Activated naive CD8-positive, alpha-beta T cell (primary cell): Measurements from ENCODE around the gene VWA3A.
"Not testable (repeated sequence)": the region's sequence is repeated elsewhere in the genome, so short reads cannot be mapped to it uniquely, and the experiment has no call there.

Experiments
- H3K27ac Mint-ChIP-seq: one replicate; pipeline ENCODE4 v1.8.0; 2021; ENCODE audit warnings: mixed read lengths
- H3K27me3 Mint-ChIP-seq: one replicate; pipeline ENCODE4 v1.8.0; 2021; ENCODE audit warnings: mixed read lengths
- H3K36me3 Mint-ChIP-seq: one replicate; pipeline ENCODE4 v1.8.0; 2021; ENCODE audit warnings: mixed read lengths
- H3K4me1 Mint-ChIP-seq: one replicate; pipeline ENCODE4 v1.8.0; 2021; ENCODE audit warnings: low read depth, mixed read lengths
- H3K4me3 Mint-ChIP-seq: one replicate; pipeline ENCODE4 v1.8.0; 2021; ENCODE audit warnings: mild to moderate bottlenecking, mixed read lengths
- H3K9me3 Mint-ChIP-seq: one replicate; pipeline ENCODE4 v1.8.0; 2021; ENCODE audit warnings: low read depth, mixed read lengths

Gene VWA3A

GRCh38 chr16:22092143-22092933 is at the start of gene VWA3A:
VWA3A (plus strand) TSS chr16:22092541; CDS start chr16:22092638, 97 bp downstream.
- Mint-ChIP-seq H3K36me3 (no peaks in the 10 kb centered on the region), H3K4me1 (no peaks in the 10 kb centered on the region), H3K27ac (no peak within 1 kb of the TSS), H3K27me3 (peaks cover 8% of the 10 kb centered on the region), H3K9me3 (no peaks in the 10 kb centered on the region), H3K4me3 (no peak within 1 kb of the TSS)

GRCh38 chr16:22043882-22044281 is 48.5 kb upstream of the VWA3A start:
- not testable (repeated sequence) for H3K36me3 Mint-ChIP-seq, H3K27ac Mint-ChIP-seq, H3K4me1 Mint-ChIP-seq, H3K9me3 Mint-ChIP-seq, H3K27me3 Mint-ChIP-seq, H3K4me3 Mint-ChIP-seq

- H3K4me3 Mint-ChIP-seq, H3K4me1 Mint-ChIP-seq, H3K27ac Mint-ChIP-seq, H3K27me3 Mint-ChIP-seq, H3K9me3 Mint-ChIP-seq, H3K36me3 Mint-ChIP-seq: not testable (repeated sequence)
Observed at GRCh38 chr16:22045888-22046287, 46.5 kb upstream of the VWA3A start.

GRCh38 chr16:22050963-22051362 is 41.4 kb upstream of the VWA3A start:
- Mint-ChIP-seq H3K9me3 (no peaks in the 10 kb centered on the region), H3K27ac (no peak overlapping the region), H3K36me3 (peaks cover 5% of the 10 kb centered on the region), H3K27me3 (no peaks in the 10 kb centered on the region), H3K4me3 (no peak overlapping the region), H3K4me1 (peaks cover 20% of the 10 kb centered on the region)

- peaks cover 22% of the 10 kb centered on the region for H3K4me1 Mint-ChIP-seq
- H3K36me3 Mint-ChIP-seq = peaks cover 8% of the 10 kb centered on the region
- H3K27ac Mint-ChIP-seq = no peak overlapping the region
- H3K27me3 Mint-ChIP-seq = no peaks in the 10 kb centered on the region
- H3K9me3 Mint-ChIP-seq = no peaks in the 10 kb centered on the region
- H3K4me3 Mint-ChIP-seq = no peak overlapping the region
Observed at GRCh38 chr16:22052980-22053379, 39.4 kb upstream of the VWA3A start.

GRCh38 chr16:22053921-22054341 is 38.4 kb upstream of the VWA3A start:
- Mint-ChIP-seq H3K27ac (no peak overlapping the region), H3K4me1 (peaks cover 28% of the 10 kb centered on the region), H3K9me3 (no peaks in the 10 kb centered on the region), H3K36me3 (peaks cover 12% of the 10 kb centered on the region), H3K4me3 (no peak overlapping the region), H3K27me3 (no peaks in the 10 kb centered on the region)

GRCh38 chr16:22054847-22055590 is 37.3 kb upstream of the VWA3A start:
- H3K9me3 Mint-ChIP-seq = no peaks in the 10 kb centered on the region
- peaks cover 34% of the 10 kb centered on the region for H3K4me1 Mint-ChIP-seq
- no peak overlapping the region for H3K4me3 Mint-ChIP-seq
- H3K27me3 Mint-ChIP-seq = no peaks in the 10 kb centered on the region
- H3K27ac Mint-ChIP-seq = no peak overlapping the region
- H3K36me3 Mint-ChIP-seq = peaks cover 12% of the 10 kb centered on the region

GRCh38 chr16:22055881-22056280 is 36.5 kb upstream of the VWA3A start:
- peaks cover 35% of the 10 kb centered on the region for H3K4me1 Mint-ChIP-seq
- H3K36me3 Mint-ChIP-seq = peaks cover 12% of the 10 kb centered on the region
- no peak overlapping the region for H3K27ac Mint-ChIP-seq
- no peak overlapping the region for H3K4me3 Mint-ChIP-seq
- no peaks in the 10 kb centered on the region for H3K9me3 Mint-ChIP-seq
- H3K27me3 Mint-ChIP-seq = no peaks in the 10 kb centered on the region

GRCh38 chr16:22063888-22064467 is 28.4 kb upstream of the VWA3A start:
- Mint-ChIP-seq H3K4me1 (peaks cover 10% of the 10 kb centered on the region), H3K4me3 (no peak overlapping the region), H3K9me3 (peaks cover 8% of the 10 kb centered on the region), H3K27ac (no peak overlapping the region), H3K27me3 (no peaks in the 10 kb centered on the region), H3K36me3 (peaks cover 15% of the 10 kb centered on the region)

- Mint-ChIP-seq H3K9me3 (peaks cover 8% of the 10 kb centered on the region), H3K4me3 (no peak overlapping the region), H3K4me1 (peaks cover 4% of the 10 kb centered on the region), H3K27ac (no peak overlapping the region), H3K27me3 (no peaks in the 10 kb centered on the region), H3K36me3 (peaks cover 15% of the 10 kb centered on the region)
Observed at GRCh38 chr16:22065252-22065651, 27.1 kb upstream of the VWA3A start.

GRCh38 chr16:22070361-22071330 is 21.7 kb upstream of the VWA3A start:
- Mint-ChIP-seq H3K4me3 (no peak overlapping the region), H3K27ac (no peak overlapping the region), H3K4me1 (peaks cover 6% of the 10 kb centered on the region), H3K36me3 (peaks cover 5% of the 10 kb centered on the region), H3K9me3 (peaks cover 8% of the 10 kb centered on the region), H3K27me3 (no peaks in the 10 kb centered on the region)

- H3K4me1 Mint-ChIP-seq = peaks cover 6% of the 10 kb centered on the region
- H3K27ac Mint-ChIP-seq = no peak overlapping the region
- H3K4me3 Mint-ChIP-seq = no peak overlapping the region
- H3K27me3 Mint-ChIP-seq = no peaks in the 10 kb centered on the region
- peaks cover 8% of the 10 kb centered on the region for H3K9me3 Mint-ChIP-seq
- H3K36me3 Mint-ChIP-seq = peaks cover 5% of the 10 kb centered on the region
Observed at GRCh38 chr16:22071331-22071910, 20.9 kb upstream of the VWA3A start.

GRCh38 chr16:22073350-22073749 is 19.0 kb upstream of the VWA3A start:
- H3K4me1 Mint-ChIP-seq = peaks cover 6% of the 10 kb centered on the region
- no peak overlapping the region for H3K4me3 Mint-ChIP-seq
- H3K27ac Mint-ChIP-seq = no peak overlapping the region
- no peaks in the 10 kb centered on the region for H3K9me3 Mint-ChIP-seq
- H3K27me3 Mint-ChIP-seq = no peaks in the 10 kb centered on the region
- H3K36me3 Mint-ChIP-seq = no peaks in the 10 kb centered on the region

- H3K27ac Mint-ChIP-seq = peak overlapping the region; percentile 16
- no peaks in the 10 kb centered on the region for H3K27me3 Mint-ChIP-seq
- no peaks in the 10 kb centered on the region for H3K36me3 Mint-ChIP-seq
Observed at GRCh38 chr16:22075043-22075757, 17.1 kb upstream of the VWA3A start.

More at GRCh38 chr16:22075043-22075757, 17.1 kb upstream of the VWA3A start:
- peaks cover 6% of the 10 kb centered on the region for H3K4me1 Mint-ChIP-seq
- H3K4me3 Mint-ChIP-seq = no peak overlapping the region
- H3K9me3 Mint-ChIP-seq = no peaks in the 10 kb centered on the region
